Measurements from ENCODE around the gene EREG.
"Not testable (repeated sequence)": the region's sequence is repeated elsewhere in the genome, so short reads cannot be mapped to it uniquely, and the experiment has no call there.

EREG gene

GRCh38 chr4:74339501-74339900 is 25.4 kb upstream of the EREG start:
- no peak for TF ChIP-seq EZH2phosphoT487 (IDR thresholded peaks at IDR 0.05; ENCODE audit: low read depth)
- no peak for TF ChIP-seq CTCF (IDR thresholded peaks at IDR 0.05; ENCODE audit: low read depth, low read length)
- Histone ChIP-seq H3K4me3 (ENCODE audit: low read length) (no peak overlapping the region), H3K27me3 (ENCODE audit: low read depth, low read length) (no peaks in the 10 kb centered on the region; the same call in 1 of the 2 replicates), H3K9me3 (ENCODE audit: insufficient read depth, low read length) (0 out of 2 replicates have a peak, but pooled peaks cover 5% of the 10 kb centered on the region), H3K36me3 (replicated peaks; ENCODE audit: low read depth, low read length) (no peaks in the 10 kb centered on the region), H3K4me1 (ENCODE audit: low read length) (peaks cover 20% of the 10 kb centered on the region), H4K20me1 (ENCODE audit: insufficient read depth, low read length) (no peaks in the 10 kb centered on the region), H3K27ac (ENCODE audit: low read length) (no peak overlapping the region), H3K9ac (ENCODE audit: low read length) (no peak overlapping the region), H3K79me2 (ENCODE audit: low read length) (no peaks in the 10 kb centered on the region), H3K4me2 (ENCODE audit: low read length) (no peak overlapping the region), H2AFZ (ENCODE audit: low read depth, low read length) (no peak overlapping the region)

- H3K27me3 ChIP-seq (ENCODE audit: low read depth, low read length) = not testable (repeated sequence)
Observed at GRCh38 chr4:74340421-74340820, 24.5 kb upstream of the EREG start.

GRCh38 chr4:74344031-74344430 is 20.9 kb upstream of the EREG start:
- H3K4me1 ChIP-seq (ENCODE audit: low read length) = peaks cover 6% of the 10 kb centered on the region; the same call in 1 of the 2 replicates
- no peak overlapping the region for H3K4me3 ChIP-seq (ENCODE audit: low read length)
- no peaks in the 10 kb centered on the region; the same call in 1 of the 2 replicates for H3K27me3 ChIP-seq (ENCODE audit: low read depth, low read length)
- TF ChIP-seq CTCF (IDR thresholded peaks at IDR 0.05; ENCODE audit: low read depth, low read length) = no peak
- TF ChIP-seq EZH2phosphoT487 (IDR thresholded peaks at IDR 0.05; ENCODE audit: low read depth) = no peak
- no peak overlapping the region for H2AFZ ChIP-seq (ENCODE audit: low read depth, low read length)
- no peak overlapping the region for H3K4me2 ChIP-seq (ENCODE audit: low read length)
- 0 out of 2 replicates have a peak, but pooled peaks cover 5% of the 10 kb centered on the region for H3K9me3 ChIP-seq (ENCODE audit: insufficient read depth, low read length)
- no peaks in the 10 kb centered on the region for H3K36me3 ChIP-seq (replicated peaks; ENCODE audit: low read depth, low read length)
- H3K79me2 ChIP-seq (ENCODE audit: low read length) = no peaks in the 10 kb centered on the region
- no peak overlapping the region for H3K27ac ChIP-seq (ENCODE audit: low read length)
- H3K9ac ChIP-seq (ENCODE audit: low read length) = no peak overlapping the region
- H4K20me1 ChIP-seq (ENCODE audit: insufficient read depth, low read length) = no peaks in the 10 kb centered on the region

More at GRCh38 chr4:74340421-74340820, 24.5 kb upstream of the EREG start:
- not testable (repeated sequence) for H3K79me2 ChIP-seq (ENCODE audit: low read length); H3K27ac ChIP-seq (ENCODE audit: low read length); H3K4me3 ChIP-seq (ENCODE audit: low read length); H4K20me1 ChIP-seq (ENCODE audit: insufficient read depth, low read length); H2AFZ ChIP-seq (ENCODE audit: low read depth, low read length); H3K36me3 ChIP-seq (replicated peaks; ENCODE audit: low read depth, low read length); H3K9ac ChIP-seq (ENCODE audit: low read length); H3K4me2 ChIP-seq (ENCODE audit: low read length); H3K9me3 ChIP-seq (ENCODE audit: insufficient read depth, low read length)
- peaks cover 14% of the 10 kb centered on the region for H3K4me1 ChIP-seq (ENCODE audit: low read length)

DNA sequence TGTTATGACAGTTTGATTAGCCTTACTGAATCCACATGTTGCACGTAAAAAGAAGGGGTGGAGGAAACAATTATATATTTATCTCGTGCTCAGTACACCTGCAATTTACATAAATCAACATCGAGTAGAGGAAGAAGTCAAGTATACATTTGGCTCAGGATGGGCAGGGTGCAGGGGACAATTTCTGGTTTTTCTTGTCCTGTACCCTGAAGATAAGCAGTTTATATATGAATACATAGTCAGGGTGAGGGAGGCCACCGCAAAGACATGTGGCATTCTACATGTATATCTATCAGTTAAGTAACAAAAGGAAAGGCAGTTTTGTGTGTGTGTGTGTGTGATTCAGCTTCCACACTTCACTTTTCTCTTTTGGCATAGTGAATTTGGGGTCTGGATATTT is 11.1 kb upstream of the EREG start:
- H3K79me2 ChIP-seq (ENCODE audit: low read length) = no peaks in the 10 kb centered on the region
- TF ChIP-seq EZH2phosphoT487 (IDR thresholded peaks at IDR 0.05; ENCODE audit: low read depth) = no peak
- no peak for TF ChIP-seq CTCF (IDR thresholded peaks at IDR 0.05; ENCODE audit: low read depth, low read length)
- H3K4me1 ChIP-seq (ENCODE audit: low read length) = no peaks in the 10 kb centered on the region
- no peak overlapping the region for H2AFZ ChIP-seq (ENCODE audit: low read depth, low read length)
- H3K27me3 ChIP-seq (ENCODE audit: low read depth, low read length) = no peaks in the 10 kb centered on the region
- no peaks in the 10 kb centered on the region for H3K36me3 ChIP-seq (replicated peaks; ENCODE audit: low read depth, low read length)
- no peak overlapping the region for H3K4me2 ChIP-seq (ENCODE audit: low read length)
- no peak overlapping the region for H3K4me3 ChIP-seq (ENCODE audit: low read length)
- no peaks in the 10 kb centered on the region for H3K9me3 ChIP-seq (ENCODE audit: insufficient read depth, low read length)
- no peak overlapping the region for H3K27ac ChIP-seq (ENCODE audit: low read length)
- H4K20me1 ChIP-seq (ENCODE audit: insufficient read depth, low read length) = no peaks in the 10 kb centered on the region
- H3K9ac ChIP-seq (ENCODE audit: low read length) = no peak overlapping the region

DNA sequence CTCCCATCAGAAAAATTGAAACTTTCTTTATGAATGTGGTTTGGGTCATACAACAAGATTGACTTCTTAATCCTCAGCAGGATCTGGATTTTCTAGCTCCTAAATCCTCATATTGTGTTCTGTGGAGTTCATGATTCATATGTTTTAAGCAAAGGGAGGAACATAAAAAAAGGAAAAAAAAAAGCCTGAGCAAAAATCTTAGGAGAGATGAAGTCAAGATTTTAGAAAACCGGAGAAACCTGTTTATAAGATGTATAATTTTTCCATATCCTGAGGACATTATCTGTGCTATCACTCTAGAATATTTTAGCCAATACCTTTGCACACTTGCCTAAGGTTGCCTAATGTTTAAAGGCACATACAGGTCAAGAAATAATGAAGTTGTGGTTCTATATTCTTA is 7.0 kb upstream of the EREG start:
- no peaks in the 10 kb centered on the region for H3K27me3 ChIP-seq (ENCODE audit: low read depth, low read length)
- no peak overlapping the region for H3K27ac ChIP-seq (ENCODE audit: low read length)
- no peaks in the 10 kb centered on the region for H3K36me3 ChIP-seq (replicated peaks; ENCODE audit: low read depth, low read length)
- no peaks in the 10 kb centered on the region for H3K9me3 ChIP-seq (ENCODE audit: insufficient read depth, low read length)
- H2AFZ ChIP-seq (ENCODE audit: low read depth, low read length) = no peak overlapping the region
- no peak overlapping the region for H3K4me3 ChIP-seq (ENCODE audit: low read length)
- TF ChIP-seq EZH2phosphoT487 (IDR thresholded peaks at IDR 0.05; ENCODE audit: low read depth) (no peak), CTCF (IDR thresholded peaks at IDR 0.05; ENCODE audit: low read depth, low read length) (no peak)
- no peak overlapping the region for H3K4me2 ChIP-seq (ENCODE audit: low read length)
- H4K20me1 ChIP-seq (ENCODE audit: insufficient read depth, low read length) = no peaks in the 10 kb centered on the region
- H3K9ac ChIP-seq (ENCODE audit: low read length) = no peak overlapping the region
- H3K4me1 ChIP-seq (ENCODE audit: low read length) = no peaks in the 10 kb centered on the region
- H3K79me2 ChIP-seq (ENCODE audit: low read length) = no peaks in the 10 kb centered on the region
